Retina (tissue), 1 donor: ENCODE data around the gene TIFAB.

Experiments
- DNase-seq: peaks from one replicate; pipeline ENCODE4 v3.0.0-alpha.2; 2016

TIFAB gene

GRCh38 chr5:135457424-135458071, 5.4 kb upstream of the TIFAB start:
- peak; percentile 79 for DNase-seq

- DNase-seq = no peak
Observed at GRCh38 chr5:135456238-135457099, 4.3 kb upstream of the TIFAB start.

DNA sequence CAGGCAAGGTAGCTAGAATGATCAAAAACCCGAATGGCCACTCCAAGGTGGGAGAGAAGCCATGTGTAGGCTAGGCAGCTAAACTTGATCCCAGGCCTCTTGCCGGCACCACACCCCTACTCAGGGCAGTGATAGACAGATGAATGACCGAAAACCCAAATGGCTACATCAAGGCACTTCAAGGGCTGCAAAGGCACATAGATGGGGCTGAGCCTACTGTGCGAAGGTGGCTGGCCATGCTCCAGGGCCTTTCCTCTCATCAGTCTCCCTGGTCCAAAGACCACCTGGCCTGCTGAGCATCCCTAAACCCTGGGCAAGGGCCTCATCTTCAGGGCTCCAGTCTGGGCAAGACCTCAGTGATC, 3.7 kb upstream of the TIFAB start:
- DNase-seq = no peak

DNA sequence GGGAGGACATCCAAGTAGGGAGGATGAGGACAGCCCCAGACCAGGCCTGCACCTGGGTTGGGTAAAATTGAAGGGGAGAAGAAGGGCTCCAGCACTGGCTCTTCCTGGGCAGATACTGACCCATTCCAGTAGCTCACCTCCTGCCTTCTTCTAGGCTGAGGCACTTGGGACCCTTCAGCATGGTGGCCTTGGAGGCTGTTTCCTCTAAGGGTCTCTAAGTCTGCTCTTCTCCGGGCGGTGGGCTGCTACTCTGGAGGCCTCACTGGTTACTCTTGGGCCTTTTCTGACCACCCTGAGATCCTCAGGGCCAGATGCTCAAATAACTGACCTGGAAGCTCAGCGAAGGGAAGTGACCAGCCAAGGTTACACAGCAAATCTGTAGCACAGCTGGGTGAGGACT, 2.8 kb upstream of the TIFAB start:
- DNase-seq = no peak

DNA sequence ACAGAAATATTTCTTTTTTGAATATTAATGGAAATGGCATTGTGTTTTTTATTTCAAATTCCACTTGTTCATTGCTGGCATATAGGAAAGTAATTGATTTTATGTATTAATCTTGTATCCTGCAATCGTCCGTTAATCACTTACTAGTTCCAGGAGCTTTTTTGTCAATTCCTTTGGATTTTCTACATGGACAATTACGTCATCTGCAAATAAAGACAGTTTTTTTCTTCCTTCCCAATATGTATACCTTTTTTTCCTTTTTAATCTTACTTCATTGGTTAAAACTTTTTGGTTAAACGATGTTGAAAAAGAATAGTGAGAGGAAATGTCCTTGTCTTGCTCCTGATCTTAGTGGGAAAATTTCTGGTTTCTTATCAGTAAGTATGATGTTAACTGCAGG, 1.5 kb upstream of the TIFAB start:
- no peak for DNase-seq

GRCh38 chr5:135451581-135452320, 400 bp downstream of the TIFAB start:
- no peak for DNase-seq

- DNase-seq = no peak
Observed at GRCh38 chr5:135450952-135451351, 1.2 kb downstream of the TIFAB start.

- DNase-seq = no peak
Observed at GRCh38 chr5:135450336-135450735, 1.8 kb downstream of the TIFAB start.

DNA sequence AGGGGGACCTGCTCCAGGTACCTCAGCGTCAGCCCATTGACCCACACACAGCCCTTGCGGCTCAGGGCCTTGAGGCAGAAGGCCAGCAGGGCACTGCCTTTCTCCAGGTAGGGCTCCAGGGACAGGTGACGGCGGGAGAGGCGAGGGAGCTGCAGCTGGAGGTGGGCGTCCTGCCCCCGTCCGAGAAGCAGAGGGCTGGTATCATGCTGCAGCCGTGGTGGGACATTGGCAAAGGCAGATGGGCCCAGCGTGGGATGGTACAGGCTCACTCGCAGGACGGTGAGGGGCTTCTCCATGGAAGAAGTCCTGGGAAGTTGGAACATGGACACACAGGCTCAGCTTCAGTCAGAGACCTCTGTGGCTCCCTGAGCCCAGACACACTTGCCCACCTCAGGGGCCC, 2.5 kb downstream of the TIFAB start:
- no peak for DNase-seq

GRCh38 chr5:135448791-135449507, 3.2 kb downstream of the TIFAB start:
- DNase-seq = no peak

DNA sequence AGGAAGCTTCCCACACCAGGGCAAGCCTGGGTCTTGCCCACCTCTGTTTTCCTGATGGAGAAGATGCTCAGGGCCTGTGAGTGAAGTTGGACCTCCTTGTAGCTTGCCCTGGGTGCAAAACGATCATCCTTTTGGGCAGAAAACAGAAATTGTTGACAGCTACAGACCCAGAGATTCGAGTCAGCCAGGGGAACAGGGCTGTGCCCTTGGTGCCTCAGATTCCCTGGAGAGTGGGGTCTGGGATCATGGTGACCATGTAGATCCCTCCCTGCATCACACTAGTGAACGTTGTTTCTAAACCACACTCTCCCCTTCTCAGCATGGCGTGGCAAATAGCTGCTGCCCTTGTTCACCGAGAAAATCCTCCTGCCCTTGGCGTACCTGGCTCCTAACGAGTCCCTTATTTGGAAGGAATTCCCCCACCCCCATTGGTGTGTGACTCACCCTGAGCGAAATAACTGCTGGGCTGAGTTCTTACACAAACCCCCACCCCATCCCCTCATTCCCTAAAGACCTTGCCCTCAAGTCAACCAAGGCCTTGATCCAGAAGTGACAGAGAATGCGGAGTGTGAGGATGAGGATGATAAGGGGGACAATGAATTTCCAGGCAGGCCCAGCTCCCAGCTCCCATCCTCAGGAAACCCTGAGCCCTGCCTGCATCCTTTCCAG, 3.9 kb downstream of the TIFAB start:
- no peak for DNase-seq

- DNase-seq = no peak
Observed at GRCh38 chr5:135447298-135447929, 4.7 kb downstream of the TIFAB start, which contains the start of gene DCANP1. DCANP1 (minus strand) TSS chr5:135447348; CDS start chr5:135447108, 240 bp downstream.

DNA sequence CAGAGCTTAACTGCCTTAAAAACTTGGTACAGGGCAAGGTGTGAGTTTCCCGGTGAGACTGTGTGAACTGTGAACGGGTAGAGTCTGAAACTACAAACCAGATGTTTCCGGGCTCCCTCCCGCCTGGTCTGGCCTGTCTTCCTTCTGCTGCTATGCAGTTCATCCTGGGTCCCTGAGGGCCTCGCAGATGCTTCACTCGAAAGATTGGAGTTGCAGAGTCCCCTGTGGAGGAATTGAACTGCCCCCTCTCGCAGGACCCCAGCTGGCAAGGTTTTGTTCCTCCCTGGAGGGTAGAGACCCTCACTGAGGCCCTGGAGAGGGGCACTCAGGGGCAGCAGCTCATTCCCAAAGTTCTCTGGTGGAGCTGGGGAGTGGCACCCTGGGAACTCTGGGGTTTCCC, 5.5 kb downstream of the TIFAB start:
- DNase-seq = no peak

DNA sequence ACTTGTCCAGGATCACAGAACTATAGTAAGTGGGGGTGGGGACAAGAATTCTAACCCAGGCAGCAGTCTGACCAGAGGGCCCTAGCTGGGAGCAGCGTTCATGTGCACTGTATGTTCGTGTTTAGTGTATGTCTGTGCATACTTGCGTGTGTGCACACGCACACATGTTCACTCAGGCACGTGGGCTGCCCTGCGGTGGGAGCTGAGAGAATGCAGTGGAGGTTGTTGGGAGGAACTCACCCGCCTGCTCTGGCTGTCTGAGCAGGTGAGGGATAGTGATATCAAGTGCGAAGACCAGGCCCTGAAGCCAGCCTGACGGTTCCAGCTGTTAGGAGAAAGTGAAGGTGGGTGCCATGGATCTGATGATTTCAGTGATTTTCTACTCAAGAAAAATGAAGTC, 5.9 kb downstream of the TIFAB start:
- DNase-seq = no peak

GRCh38 chr5:135445306-135445985, 6.7 kb downstream of the TIFAB start:
- DNase-seq = no peak

DNA sequence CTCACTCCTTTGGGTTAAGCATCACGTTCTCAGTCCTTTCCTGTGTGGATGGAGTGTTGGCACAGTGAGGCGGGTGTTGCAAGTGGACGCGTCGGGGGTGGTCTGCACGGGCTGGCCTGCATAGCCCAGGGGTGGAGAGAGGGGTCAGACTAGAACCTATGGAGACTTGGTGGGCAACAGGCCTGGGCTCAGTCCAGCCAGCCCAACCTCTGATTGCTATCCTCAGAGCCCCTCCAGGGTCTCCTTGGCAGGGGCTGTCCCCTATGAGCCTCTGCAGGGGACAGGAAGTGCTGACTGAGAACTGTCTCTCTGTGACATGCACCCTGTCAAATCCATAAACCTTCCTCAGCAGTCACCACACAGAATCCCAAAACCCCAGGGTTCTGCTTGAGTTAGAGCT, 7.3 kb downstream of the TIFAB start:
- no peak for DNase-seq

- no peak for DNase-seq
Observed at GRCh38 chr5:135444360-135444759, 7.8 kb downstream of the TIFAB start.

DNA sequence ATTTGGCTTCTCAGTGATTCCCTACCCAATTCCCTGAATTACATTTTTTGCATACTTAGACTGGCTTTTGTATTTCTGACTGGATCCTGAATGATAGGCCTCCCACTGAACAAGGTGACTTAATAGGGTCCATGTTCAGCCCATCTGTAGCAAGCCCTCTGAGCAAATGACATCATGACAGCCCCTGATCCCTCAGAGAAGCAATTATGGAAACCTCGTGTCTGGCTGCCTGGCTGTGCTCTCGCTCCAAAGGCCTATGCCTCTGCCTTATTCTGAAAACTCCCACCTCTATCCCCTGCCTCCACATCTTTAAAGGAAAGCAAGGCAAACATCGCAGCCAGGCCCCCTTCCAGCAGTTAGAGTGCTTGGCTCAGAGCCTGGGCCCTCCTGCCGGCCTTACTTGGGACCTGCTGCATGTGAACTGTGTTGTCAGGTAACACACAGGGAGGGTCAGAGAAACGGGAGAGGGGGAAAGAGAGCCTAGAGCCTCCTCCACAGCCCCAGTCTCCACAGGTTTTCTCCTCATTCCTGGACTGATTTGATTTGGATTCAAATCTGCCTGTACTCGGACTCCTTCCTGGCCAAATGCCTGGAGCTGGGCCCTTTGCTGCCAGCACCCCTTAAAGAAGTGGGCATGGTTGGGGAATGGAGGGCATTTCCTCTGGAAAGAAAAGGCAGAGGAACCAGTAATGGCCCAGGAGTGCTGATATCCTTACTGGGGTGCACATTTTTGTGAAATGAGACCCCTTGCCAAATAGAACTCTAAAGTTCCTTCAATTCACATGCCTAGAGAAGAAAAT, 8.8 kb downstream of the TIFAB start:
- DNase-seq = peak; percentile 57

DNA sequence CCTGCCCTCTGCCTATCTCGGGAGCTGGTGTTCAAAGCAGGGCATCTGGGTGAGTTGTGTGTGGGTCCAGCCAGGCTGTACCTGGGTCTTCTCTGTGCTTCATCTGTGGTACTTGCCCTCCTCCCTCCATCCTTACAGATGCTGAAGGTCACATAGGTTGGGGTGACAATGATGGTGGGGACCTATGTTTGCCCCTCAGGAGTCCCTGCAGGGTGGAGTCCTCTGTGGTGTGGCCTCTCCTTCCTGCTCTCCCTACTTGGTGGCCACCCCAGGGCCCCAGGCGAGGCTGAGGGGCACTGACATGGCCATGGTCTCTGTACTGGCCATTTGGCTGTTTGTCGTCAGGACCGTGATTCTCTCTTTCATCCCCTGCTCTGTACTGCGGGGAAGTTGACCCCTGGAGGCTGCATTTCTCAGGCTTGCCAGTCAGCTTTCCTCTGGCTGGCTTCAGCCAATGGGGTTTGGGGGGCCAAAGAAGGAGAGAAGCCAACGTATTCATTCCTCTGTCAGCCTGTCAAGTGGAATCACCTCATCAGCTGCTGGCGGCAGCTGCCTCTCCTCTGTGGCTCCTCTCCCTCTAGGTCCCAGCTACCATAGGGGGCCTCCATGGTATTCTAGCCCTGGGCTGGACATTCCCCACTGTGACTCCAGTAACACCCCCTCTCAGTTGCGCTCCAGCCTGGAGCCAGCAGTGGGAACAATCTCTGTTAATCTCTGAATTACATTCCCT, 9.6 kb downstream of the TIFAB start:
- DNase-seq = peak; percentile 52

DNA sequence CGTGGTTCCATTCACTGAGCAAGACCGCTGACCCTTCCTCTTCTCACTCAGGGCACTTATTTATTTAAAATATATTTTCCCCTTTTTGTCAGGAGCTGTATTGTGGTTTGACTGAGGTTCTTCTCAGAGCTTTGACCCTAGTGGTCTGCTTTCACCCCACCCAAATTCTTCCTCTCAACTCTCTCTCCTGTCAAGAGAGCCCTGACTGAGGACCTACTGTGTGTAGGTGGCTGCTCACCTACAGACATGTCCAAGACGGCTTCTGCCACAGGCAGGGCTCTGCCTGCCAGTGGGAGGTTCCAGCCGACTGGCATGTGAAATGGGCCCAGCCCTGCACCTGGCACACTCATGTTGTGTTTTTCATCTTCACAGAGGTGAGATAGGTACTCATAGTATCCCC, 10.2 kb downstream of the TIFAB start:
- DNase-seq = no peak
